ENCODE measurements around the gene TRIM9. TPM values are rescaled to one million over a fixed set of nuclear protein-coding genes. Genes with fewer than 3 reads are reported as not detected.

The TRIM9 gene
- total RNA-seq, 1 donor from 2014 or later = 1.7 TPM

DNA sequence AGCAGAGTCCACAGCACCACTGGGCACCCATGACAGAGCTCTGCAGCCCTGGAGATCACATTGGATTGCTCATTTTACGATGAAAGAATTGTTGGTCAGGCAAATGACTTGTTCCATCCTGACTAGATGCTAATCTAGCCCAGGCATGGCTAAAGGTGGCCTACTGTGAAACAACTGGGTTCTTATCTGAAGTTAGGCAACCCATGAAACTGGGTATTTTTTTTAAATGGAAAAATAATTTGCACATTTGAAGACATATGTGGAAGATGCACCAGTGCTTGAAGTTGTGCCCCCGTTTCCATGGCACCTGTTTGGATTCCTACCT lies 158.9 kb downstream of the TRIM9 start:
- H3K27me3 Mint-ChIP-seq = peaks cover 2% of the 10 kb centered on the region
- H3K9me3 Mint-ChIP-seq (ENCODE audit: low read depth) = no peaks in the 10 kb centered on the region
- H3K4me3 Mint-ChIP-seq (ENCODE audit: low read depth) = no peak overlapping the region
- H3K4me1 Mint-ChIP-seq (ENCODE audit: low read depth) = peaks cover 10% of the 10 kb centered on the region
- H3K36me3 Mint-ChIP-seq (ENCODE audit: insufficient read depth) = no peaks in the 10 kb centered on the region
- no peak overlapping the region for H3K27ac Mint-ChIP-seq
- no peak for DNase-seq (ENCODE audit: low spot score, unreplicated experiment)
- TF ChIP-seq, protein P1, sequence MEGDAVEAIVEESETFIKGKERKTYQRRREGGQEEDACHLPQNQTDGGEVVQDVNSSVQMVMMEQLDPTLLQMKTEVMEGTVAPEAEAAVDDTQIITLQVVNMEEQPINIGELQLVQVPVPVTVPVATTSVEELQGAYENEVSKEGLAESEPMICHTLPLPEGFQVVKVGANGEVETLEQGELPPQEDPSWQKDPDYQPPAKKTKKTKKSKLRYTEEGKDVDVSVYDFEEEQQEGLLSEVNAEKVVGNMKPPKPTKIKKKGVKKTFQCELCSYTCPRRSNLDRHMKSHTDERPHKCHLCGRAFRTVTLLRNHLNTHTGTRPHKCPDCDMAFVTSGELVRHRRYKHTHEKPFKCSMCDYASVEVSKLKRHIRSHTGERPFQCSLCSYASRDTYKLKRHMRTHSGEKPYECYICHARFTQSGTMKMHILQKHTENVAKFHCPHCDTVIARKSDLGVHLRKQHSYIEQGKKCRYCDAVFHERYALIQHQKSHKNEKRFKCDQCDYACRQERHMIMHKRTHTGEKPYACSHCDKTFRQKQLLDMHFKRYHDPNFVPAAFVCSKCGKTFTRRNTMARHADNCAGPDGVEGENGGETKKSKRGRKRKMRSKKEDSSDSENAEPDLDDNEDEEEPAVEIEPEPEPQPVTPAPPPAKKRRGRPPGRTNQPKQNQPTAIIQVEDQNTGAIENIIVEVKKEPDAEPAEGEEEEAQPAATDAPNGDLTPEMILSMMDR (IDR thresholded peaks at IDR 0.05; ENCODE audit: unreplicated experiment) = no peak

DNA sequence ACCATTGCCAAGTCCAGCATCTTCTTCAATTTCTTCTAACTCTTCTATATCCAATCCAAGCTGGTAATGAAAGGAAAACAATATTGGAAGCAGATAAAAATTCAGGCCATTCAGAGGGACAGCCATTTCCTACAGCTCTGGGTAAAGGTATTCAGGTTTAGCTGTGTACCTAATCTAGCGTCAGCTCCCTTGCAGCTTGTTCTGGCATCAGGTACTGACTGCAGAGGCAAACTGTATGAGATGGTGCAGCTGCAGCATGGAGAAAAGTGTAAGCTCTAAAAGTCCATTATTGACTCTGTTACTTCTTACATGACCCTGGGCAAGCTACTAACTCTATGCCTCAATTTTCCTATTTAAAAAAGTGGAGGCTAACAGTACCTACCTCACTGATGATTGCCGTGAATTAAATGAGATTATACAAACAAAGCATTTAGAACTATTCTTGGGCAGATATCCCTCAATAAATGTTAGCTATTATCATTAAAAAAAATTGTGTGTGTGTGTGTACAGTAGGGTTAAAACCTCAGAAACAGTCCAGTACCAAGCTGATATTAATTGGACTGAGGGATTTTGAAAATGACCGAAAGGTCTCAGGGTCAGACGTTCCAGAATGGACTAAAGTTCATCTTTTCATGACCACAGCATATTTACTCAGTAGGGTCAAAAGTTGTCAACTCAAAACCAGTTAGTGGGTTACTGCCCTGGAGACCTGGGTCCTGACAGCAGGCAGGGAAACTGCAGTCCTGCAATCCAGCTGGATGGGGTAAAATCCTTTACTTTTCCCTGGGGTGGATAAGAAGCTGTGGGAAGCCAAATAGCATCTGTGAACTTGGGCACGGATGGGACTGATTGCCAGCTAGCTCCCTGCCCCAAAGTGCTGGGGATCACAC lies 159.5 kb downstream of the TRIM9 start:
- Mint-ChIP-seq H3K4me3 (ENCODE audit: low read depth) (no peak overlapping the region), H3K4me1 (ENCODE audit: low read depth) (peaks cover 10% of the 10 kb centered on the region), H3K9me3 (ENCODE audit: low read depth) (no peaks in the 10 kb centered on the region), H3K36me3 (ENCODE audit: insufficient read depth) (no peaks in the 10 kb centered on the region), H3K27ac (no peak overlapping the region), H3K27me3 (no peaks in the 10 kb centered on the region)
- TF ChIP-seq, protein P1 (IDR thresholded peaks at IDR 0.05; ENCODE audit: unreplicated experiment) = no peak
- no peak for DNase-seq (ENCODE audit: low spot score, unreplicated experiment)

GRCh38 chr14:50932592-50933495 lies 162.1 kb downstream of the TRIM9 start:
- Mint-ChIP-seq H3K27me3 (no peaks in the 10 kb centered on the region), H3K27ac (no peak overlapping the region), H3K36me3 (ENCODE audit: insufficient read depth) (no peaks in the 10 kb centered on the region), H3K4me3 (ENCODE audit: low read depth) (no peak overlapping the region), H3K4me1 (ENCODE audit: low read depth) (peaks cover 10% of the 10 kb centered on the region), H3K9me3 (ENCODE audit: low read depth) (no peaks in the 10 kb centered on the region)
- no peak for DNase-seq (ENCODE audit: low spot score, unreplicated experiment)
- TF ChIP-seq, protein P1 (IDR thresholded peaks at IDR 0.05; ENCODE audit: unreplicated experiment) = no peak

DNA sequence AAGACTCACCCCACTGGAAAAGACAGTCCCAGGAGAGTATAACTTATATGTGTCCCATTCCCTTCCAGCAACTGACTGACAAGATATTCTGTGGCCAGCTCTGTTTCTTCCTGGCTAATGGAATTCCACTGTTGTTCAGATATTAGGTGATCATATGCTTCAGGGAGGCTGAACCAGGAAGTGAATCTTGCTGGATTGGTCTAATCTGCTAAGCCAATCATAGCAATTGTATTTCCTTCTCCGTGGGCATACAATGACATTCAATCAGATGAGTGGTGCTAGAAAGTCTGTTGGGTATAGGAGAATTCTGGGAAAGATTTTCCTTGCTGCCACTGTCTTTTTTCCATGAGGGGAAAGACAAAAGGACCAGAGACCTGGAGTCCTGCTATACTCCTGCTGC lies 162.7 kb downstream of the TRIM9 start:
- Mint-ChIP-seq H3K9me3 (ENCODE audit: low read depth) (no peaks in the 10 kb centered on the region), H3K36me3 (ENCODE audit: insufficient read depth) (no peaks in the 10 kb centered on the region), H3K27me3 (no peaks in the 10 kb centered on the region), H3K27ac (no peak overlapping the region), H3K4me1 (ENCODE audit: low read depth) (peaks cover 10% of the 10 kb centered on the region), H3K4me3 (ENCODE audit: low read depth) (no peak overlapping the region)
- no peak for DNase-seq (ENCODE audit: low spot score, unreplicated experiment)
- TF ChIP-seq, protein P1 (IDR thresholded peaks at IDR 0.05; ENCODE audit: unreplicated experiment) = no peak

DNA sequence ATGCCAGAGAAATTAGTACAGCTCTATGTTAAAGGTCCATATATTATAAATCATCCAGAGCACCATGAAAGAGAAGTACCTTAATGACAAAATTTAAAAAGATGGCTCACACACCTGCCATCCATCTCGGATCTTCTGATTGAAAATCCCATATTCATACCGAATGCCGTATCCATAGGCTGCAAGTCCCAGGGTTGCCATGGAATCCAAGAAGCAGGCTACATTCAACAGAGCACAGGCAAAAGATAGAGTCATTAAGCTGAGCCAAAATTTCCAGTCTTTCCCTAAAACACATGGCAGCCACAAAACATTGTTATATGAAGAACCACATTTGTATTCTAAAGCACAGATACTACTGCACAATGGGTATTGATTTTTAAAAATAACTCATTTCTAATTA lies 163.3 kb downstream of the TRIM9 start:
- TF ChIP-seq, protein P1 (IDR thresholded peaks at IDR 0.05; ENCODE audit: unreplicated experiment) = no peak
- peaks cover 10% of the 10 kb centered on the region for H3K4me1 Mint-ChIP-seq (ENCODE audit: low read depth)
- no peak for DNase-seq (ENCODE audit: low spot score, unreplicated experiment)
- H3K27ac Mint-ChIP-seq = no peak overlapping the region
- H3K36me3 Mint-ChIP-seq (ENCODE audit: insufficient read depth) = no peaks in the 10 kb centered on the region
- no peak overlapping the region for H3K4me3 Mint-ChIP-seq (ENCODE audit: low read depth)
- H3K9me3 Mint-ChIP-seq (ENCODE audit: low read depth) = no peaks in the 10 kb centered on the region
- no peaks in the 10 kb centered on the region for H3K27me3 Mint-ChIP-seq

Measured in progenitor cell of endocrine pancreas (in vitro differentiated cells).